GM19239 (cell line): ENCODE measurements around the gene PDIA2.
"Not testable (repeated sequence)": the region's sequence is repeated elsewhere in the genome, so short reads cannot be mapped to it uniquely, and the experiment has no call there.

ENCODE experiments used
- DNase-seq: peaks from one replicate; pipeline ENCODE4 v3.0.0; 2011; ENCODE audit warnings: low spot score; ENCODE audit not compliant: insufficient read length
- FAIRE-seq: peaks from 2 replicates; lab custom pipeline; 2011; peaks lifted over from hg19 to GRCh38; lab: Jason Lieb, UNC

PDIA2 gene

DNA sequence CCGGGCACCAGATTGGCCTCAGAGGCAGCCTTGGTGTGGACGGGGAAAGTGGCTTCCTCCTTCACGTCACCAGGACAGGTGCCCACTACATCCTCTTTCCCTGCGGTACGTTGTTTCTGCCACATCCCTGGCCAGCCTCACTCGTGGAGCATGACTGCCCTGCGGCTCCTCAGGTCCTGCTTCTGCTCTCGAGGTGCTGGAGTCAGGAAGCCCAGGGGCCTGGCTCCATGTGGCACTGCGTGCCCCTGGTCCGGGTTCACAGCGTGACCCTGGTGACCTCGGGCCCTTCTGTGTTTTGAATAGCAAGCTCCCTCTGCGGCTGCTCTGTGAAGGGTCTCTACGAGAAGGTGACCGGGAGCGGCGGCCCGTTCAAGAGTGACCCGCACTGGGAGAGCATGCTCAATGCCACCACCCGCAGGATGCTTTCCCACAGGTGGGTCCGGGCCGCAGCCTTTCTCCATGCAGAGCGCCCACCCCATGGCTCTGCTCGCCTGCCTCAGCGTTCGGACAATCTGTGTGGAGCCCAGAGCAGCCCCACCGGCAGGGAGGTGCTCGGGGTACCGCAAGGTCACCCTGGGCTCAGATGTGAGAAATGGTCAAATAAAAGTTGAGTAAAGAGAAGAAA lies 20.7 kb upstream of the PDIA2 start:
- DNase-seq (no peak), FAIRE-seq (no peak)

DNA sequence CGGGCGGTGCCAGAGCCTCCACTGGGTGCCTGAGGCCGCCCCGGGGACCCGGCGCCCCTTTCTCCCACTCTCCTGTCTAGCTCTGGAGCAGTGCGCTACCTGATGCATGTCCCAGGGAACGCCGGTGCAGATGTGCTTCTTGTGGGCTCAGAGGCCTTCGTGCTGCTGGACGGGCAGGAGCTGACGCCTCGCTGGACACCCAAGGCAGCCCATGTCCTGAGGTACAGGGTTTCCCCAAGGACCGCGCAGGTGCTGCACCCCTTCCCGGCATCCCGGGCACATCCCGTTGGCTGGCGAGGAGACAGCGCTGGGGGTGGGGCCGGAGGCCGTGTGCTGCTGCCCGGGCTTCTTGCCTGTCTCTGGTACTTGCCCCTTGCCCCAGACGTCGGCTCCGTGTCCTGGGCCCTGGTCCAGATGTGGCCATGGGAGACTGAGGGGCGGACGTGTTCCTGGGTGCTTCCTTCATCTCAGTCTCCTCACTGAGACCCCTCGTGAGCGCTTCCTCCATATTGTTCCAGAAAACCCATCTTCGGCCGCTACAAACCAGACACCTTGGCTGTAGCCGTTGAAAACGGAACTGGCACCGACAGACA lies 19.7 kb upstream of the PDIA2 start:
- DNase-seq = no peak
- FAIRE-seq = no peak

- DNase-seq = no peak
Observed at GRCh38 chr16:263944-264343, 19.0 kb upstream of the PDIA2 start.

GRCh38 chr16:264440-264951 lies 18.5 kb upstream of the PDIA2 start:
- FAIRE-seq = no peak
- DNase-seq = no peak

More at GRCh38 chr16:263944-264343, 19.0 kb upstream of the PDIA2 start:
- no peak for FAIRE-seq

- FAIRE-seq = no peak
- no peak for DNase-seq
Observed at GRCh38 chr16:265002-265529, 17.9 kb upstream of the PDIA2 start.

DNA sequence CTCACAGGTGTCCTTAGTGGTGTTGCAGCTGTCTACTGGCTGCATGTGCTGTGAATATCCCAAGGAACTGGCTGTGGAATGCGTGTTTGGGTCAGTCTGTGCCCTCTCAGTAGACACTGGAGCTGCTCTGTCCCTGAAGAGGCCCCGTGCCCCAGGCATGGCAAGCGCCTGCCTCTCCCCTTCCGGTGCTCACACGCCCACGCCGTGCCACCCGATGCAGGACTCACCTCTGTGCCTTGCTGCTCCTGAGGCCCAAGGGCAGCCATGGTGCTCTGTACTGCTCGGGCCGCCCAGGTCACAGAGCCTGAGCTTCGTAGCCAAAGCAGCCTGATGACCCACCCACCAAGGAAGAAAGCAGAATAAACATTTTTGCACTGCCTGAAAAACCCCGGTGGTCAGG lies 17.3 kb upstream of the PDIA2 start:
- no peak for DNase-seq
- no peak for FAIRE-seq

DNA sequence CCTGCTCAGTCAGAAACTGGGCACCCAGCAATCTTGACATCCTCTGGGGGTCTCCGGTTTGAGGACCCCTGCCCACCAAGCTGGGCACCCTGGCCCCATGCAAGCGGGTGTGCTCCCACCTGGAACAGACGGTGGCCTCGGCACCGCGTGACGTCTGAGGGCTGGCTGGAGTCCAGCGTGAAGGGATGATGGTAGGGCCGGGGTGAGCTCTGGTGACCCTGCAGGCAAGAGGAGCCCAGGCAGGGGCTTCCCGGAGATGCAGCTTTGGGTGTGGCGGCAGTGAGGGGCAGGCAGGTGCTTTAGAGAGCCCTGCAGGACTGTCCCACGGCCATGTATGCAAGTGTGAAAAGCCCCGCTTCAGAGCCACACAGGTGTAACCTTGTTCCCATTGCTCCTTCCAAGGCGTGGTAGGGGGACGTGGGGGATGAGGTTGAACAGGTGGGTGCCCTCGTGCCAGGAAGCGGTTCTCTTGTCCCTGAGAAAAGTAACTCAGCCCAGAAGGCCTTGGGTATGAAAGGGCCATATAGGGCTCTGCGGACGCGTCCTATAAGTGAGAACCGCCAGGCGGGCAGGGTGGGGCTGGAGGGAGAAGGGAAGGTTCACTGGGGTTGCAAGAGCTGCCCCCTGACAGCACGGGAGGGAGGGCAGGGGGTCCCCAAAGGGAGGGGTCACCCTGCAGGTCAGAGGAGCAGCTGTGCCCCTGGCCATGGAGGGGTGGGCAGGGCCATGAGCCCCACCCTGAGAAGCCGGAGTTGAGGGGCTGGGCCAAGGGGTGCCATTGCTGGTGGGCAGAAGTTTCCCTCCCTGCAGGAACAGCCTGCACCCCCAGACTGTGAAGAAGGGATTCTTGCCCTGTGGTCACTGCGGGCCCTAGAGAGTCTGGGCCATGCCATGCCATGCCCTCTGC lies 16.5 kb upstream of the PDIA2 start:
- DNase-seq (no peak), FAIRE-seq (no peak)

DNA sequence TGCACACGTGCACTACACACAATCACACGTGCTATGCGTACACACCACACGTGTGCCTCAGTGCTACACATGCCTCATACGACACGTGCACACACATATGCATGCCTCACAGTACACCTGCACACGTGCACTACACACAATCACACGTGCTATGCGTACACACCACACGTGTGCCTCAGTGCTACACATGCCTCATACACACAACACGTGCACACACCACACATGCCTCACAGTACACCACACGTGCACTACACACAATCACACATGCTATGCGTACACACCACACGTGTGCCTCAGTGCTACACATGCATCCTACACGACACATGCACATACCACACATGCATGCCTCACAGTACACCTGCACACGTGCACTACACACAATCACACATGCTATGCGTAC lies 15.4 kb upstream of the PDIA2 start:
- not testable (repeated sequence) for FAIRE-seq

DNA sequence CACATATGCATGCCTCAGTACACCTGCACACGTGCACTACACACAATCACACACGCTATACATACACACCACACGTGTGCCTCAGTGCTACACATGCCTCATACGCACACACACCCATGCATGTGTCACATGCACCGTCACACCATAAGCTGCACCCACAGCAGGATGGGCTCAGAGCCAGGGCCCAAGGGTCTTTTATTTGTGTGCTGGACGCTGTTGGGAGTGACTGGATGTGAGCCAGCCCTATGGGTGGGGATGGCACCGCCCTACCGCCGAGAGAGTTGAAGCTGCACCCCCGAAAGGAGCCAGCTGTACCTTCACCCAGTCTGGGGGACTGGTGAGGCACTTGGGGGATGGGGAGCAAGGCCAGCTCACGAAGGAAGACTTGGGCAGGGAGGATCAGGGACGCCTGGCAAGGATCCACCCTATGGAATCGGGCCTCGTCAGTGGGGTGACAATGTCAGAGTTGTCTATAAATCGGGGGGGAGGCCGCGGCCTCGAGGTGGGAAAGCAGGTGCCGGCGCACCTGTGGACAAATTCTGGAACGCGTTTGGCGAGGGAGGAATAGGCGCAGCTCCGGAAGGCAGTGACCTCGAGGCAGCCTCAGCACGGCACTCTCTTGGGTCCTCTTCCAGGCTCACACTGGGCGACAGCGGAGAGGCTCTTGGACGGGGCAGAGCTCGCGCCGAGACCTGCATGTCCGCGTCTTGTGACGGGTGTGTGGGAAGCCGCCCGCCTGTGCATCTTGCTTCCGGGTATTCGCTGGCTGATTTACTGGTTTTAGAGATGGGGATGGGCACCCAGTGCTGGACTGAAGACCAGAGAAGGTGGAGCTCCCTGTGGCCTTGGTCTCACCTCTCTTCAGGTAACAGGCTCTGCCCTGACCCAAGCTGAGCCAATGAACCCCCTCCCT lies 14.6 kb upstream of the PDIA2 start:
- no peak for FAIRE-seq

More for the DNA sequence above, 15.4 kb upstream of the PDIA2 start:
- not testable (repeated sequence) for DNase-seq

GRCh38 chr16:269061-269796 lies 13.7 kb upstream of the PDIA2 start:
- FAIRE-seq = no peak
- DNase-seq = no peak

More for the DNA sequence above, 14.6 kb upstream of the PDIA2 start:
- DNase-seq = no peak

DNA sequence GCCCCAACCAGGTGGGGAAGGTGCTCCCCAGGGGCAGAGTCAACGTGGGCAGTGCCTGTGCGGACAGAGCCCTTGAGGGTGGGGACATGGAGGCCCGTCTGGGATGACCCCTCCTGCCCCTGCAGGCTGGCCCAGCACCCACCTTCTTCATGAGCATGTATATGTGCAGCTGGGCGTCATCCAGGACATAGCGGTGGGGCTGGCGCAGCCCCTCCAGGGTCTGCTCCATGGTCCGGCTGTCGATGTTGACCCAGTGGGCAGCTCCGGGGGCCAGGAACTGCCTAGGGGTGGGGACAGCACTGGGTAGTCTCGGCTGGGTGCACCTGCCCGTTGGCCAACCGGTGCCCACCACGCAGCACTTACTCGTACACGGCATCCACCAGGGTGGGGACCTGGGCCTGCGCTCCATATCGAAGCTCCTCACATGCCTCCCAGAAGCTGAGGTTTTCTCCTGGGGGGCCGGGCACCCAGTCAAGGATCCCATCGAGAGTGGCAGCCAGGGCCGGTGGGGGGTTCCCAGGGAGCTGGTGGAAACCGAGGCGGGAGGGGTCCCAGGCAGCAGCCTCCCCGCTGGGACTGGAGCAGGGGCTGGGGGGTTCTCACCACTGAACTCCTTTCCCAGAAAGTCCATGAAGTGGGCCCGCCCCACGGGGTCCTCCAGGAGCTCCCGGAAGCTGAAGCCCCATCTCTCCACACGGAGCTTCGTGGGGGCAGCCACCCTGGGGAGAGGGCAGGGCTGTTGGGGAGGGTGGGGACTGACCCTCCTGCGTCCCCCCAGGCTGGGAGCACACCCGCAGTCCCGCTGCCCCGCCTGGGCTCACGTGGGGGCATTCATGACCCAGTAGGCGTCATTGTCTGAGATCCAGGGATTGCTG lies 12.3 kb upstream of the PDIA2 start:
- FAIRE-seq = no peak
- no peak for DNase-seq

- FAIRE-seq = no peak
- no peak for DNase-seq
Observed at GRCh38 chr16:272633-273546, 10.1 kb upstream of the PDIA2 start.

DNA sequence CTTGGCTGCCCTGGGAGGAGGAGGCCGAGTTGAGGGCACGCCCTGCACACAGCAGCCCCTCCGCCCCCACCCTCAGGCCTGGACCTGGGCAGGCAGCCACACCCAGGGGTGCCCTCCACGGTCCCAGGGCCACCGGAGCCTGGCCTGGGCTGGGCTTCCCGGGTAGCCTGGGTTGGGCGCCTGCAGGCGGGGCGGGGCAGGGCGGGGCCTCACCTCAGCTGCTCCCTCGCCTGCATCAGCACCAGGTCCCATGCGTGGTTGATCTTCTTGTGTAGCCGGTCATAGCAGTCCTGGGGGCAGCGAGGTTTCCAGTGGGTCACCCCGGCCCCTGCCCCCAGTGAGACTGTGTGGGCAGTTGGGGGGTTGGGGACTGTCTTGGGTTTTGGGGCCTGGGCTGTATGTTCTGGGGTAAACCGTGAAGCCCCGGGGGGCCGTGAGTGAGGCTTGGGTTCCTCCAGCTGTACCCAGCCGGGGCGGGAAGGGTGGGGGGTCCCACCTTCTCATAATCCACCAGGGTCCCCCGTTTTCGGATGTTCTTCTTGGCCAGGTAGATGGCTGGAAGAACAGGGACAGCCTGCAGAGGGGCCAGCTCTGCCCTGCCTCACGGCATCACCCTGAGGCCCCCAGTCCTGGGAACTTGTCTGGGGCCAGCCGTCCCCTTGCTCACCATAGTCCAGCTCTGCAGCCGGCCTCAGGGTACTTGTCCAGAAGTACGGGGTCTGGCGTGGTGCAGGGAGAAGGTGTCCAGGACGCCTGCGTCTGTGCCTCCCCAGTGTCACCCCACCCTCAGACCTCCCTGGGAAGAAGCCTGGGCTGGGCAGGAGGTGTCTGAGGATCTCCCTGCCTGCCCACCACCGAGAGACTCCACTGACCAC lies 9.2 kb upstream of the PDIA2 start:
- DNase-seq = no peak
- no peak for FAIRE-seq

DNA sequence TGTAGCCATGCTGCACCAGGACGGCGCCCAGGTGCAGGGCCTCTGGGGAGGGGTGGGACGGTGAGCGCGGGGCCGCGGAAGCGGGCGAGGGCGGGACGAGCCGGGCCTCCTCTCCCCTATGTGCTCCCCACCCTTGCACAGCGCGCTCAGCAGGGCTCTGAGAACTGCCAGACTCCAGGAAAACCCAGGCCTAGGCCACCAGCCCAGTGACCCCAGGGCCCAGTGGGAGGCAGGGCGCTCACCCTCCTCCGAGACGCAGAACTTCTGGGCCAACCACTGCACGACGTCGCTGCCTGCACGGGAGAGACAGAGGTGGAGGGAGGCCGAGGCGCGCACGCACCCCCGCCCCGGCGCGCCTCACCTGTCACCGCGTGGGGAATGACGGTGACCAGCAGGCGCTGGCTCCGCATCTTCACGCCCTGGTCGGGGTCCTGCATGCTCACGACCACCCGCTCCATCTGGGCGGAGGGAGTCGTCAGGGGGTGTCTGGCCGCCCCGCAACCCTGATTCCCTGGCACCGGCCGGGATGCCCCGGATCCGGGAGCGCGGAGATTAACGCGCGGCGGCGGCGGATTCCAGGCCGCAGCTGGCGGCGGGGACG lies 7.8 kb upstream of the PDIA2 start:
- DNase-seq (no peak), FAIRE-seq (no peak)

DNA sequence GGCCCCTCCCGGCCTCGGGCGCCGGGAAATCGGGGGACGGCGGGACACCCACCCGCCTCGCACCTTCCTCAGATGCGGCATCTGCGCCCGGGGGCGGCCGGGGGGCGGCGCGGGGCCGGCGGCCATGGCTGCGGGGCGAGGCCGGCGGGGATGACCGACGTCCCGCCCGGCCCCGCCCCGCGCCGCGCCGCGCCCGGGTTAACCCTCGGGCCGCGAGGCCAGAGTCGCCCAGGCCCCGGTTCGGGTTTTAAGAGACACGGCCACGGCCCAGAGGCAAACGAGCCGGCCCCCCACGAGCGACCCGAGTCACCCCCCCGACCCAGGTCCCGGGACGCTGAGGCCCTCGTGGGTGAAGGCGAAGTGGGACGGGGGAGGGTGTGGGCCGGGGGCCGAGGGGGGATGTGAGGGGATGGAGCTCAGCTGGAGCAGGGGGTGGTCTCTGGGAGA lies 7.2 kb upstream of the PDIA2 start, which contains the start of gene RGS11:
Gene RGS11 (minus strand): TSS at position 159 of the 447 bp plus-strand sequence. CDS start 33 bp downstream, at position 126.
- no peak for DNase-seq
- no peak for FAIRE-seq
